Neural progenitor cell (in vitro differentiated cells): Measurements from ENCODE around the gene OLIG2.

Experiments used
- CTCF ChIP-seq: fragments of 200-600 bp; sonication (generic); IDR thresholded peaks from 2 replicates; pipeline ENCODE4 v1.5.1; 2017; ENCODE audit warnings: antibody characterized with exemption, mild to moderate bottlenecking
- EZH2 ChIP-seq: fragments of 200-600 bp; sonication (generic); IDR thresholded peaks from 2 replicates; pipeline ENCODE4 v1.6.1; 2017; ENCODE audit warnings: antibody characterized with exemption, mild to moderate bottlenecking, moderate library complexity
- EZH2phosphoT487 ChIP-seq: fragments of 200-600 bp; sonication (generic); IDR thresholded peaks from 2 replicates; pipeline ENCODE4 v1.6.1; 2017; ENCODE audit warnings: antibody characterized with exemption

GRCh38 chr21:33040215-33040614 lies 14.5 kb downstream of the OLIG2 start:
- TF ChIP-seq CTCF: no peak
- TF ChIP-seq EZH2: no peak
- TF ChIP-seq EZH2phosphoT487: no peak
